ENCODE results near the gene PPP1R13B.
"Not testable (repeated sequence)": the region's sequence is repeated elsewhere in the genome, so short reads cannot be mapped to it uniquely, and the experiment has no call there.

Gene PPP1R13B

GRCh38 chr14:103776319-103776718 lies 71.1 kb downstream of the PPP1R13B start:
- not testable (repeated sequence) for DNase-seq (ENCODE audit: low read depth)

- no peak for DNase-seq (ENCODE audit: low read depth)
Measured at GRCh38 chr14:103775506-103775905, 71.9 kb downstream of the PPP1R13B start.

GRCh38 chr14:103773521-103773920 lies 73.9 kb downstream of the PPP1R13B start:
- no peak for DNase-seq (ENCODE audit: low read depth)

- no peak for DNase-seq (ENCODE audit: low read depth)
Measured at GRCh38 chr14:103772078-103772712, 75.2 kb downstream of the PPP1R13B start.

- no peak for DNase-seq (ENCODE audit: low read depth)
Measured at GRCh38 chr14:103770902-103771301, 76.5 kb downstream of the PPP1R13B start.

GRCh38 chr14:103770500-103770899 lies 76.9 kb downstream of the PPP1R13B start:
- DNase-seq (ENCODE audit: low read depth): no peak

GRCh38 chr14:103767336-103767894 lies 80.0 kb downstream of the PPP1R13B start:
- DNase-seq (ENCODE audit: low read depth): no peak

GRCh38 chr14:103765526-103765925 lies 81.8 kb downstream of the PPP1R13B start:
- no peak for DNase-seq (ENCODE audit: low read depth)

GRCh38 chr14:103763730-103764488 lies 83.5 kb downstream of the PPP1R13B start:
- DNase-seq (ENCODE audit: low read depth): no peak

- DNase-seq (ENCODE audit: low read depth): no peak
Measured at GRCh38 chr14:103762541-103762940, 84.8 kb downstream of the PPP1R13B start.

GRCh38 chr14:103762036-103762435 lies 85.3 kb downstream of the PPP1R13B start:
- DNase-seq (ENCODE audit: low read depth): no peak

GRCh38 chr14:103758059-103758776 lies 89.2 kb downstream of the PPP1R13B start:
- DNase-seq (ENCODE audit: low read depth): no peak

GRCh38 chr14:103755060-103755459 lies 92.3 kb downstream of the PPP1R13B start:
- no peak for DNase-seq (ENCODE audit: low read depth)

GRCh38 chr14:103753774-103754173 lies 93.6 kb downstream of the PPP1R13B start:
- no peak for DNase-seq (ENCODE audit: low read depth)

GRCh38 chr14:103749860-103750259 lies 97.5 kb downstream of the PPP1R13B start:
- DNase-seq (ENCODE audit: low read depth): no peak

- DNase-seq (ENCODE audit: low read depth): no peak
Measured at GRCh38 chr14:103749452-103749851, 97.9 kb downstream of the PPP1R13B start.

GRCh38 chr14:103748534-103748857 lies 98.9 kb downstream of the PPP1R13B start:
- DNase-seq (ENCODE audit: low read depth): peak; percentile 29

GRCh38 chr14:103746701-103747100 lies 100.7 kb downstream of the PPP1R13B start:
- no peak for DNase-seq (ENCODE audit: low read depth)

GRCh38 chr14:103745424-103745823 lies 102.0 kb downstream of the PPP1R13B start:
- no peak for DNase-seq (ENCODE audit: low read depth)

- no peak for DNase-seq (ENCODE audit: low read depth)
Measured at GRCh38 chr14:103744621-103745395, 102.6 kb downstream of the PPP1R13B start.

- no peak for DNase-seq (ENCODE audit: low read depth)
Measured at GRCh38 chr14:103743691-103744090, 103.7 kb downstream of the PPP1R13B start.
